T-helper 2 cell treated with Interferon-gamma antibody and Interleukin-4, amounts not matched to agents 5 μg/mL and 100 μg/mL, for 36 hours (primary cell): ENCODE measurements around the gene CDK11B.
"Not testable (repeated sequence)": the region's sequence is repeated elsewhere in the genome, so short reads cannot be mapped to it uniquely, and the experiment has no call there.

Experiments used
- DNase-seq: peaks from one replicate; pipeline ENCODE4 v3.0.0; 2021; ENCODE audit warnings: low spot score
- H3K27ac Mint-ChIP-seq: one replicate; pipeline ENCODE4 v1.8.0; 2021; ENCODE audit warnings: mild to moderate bottlenecking, mixed read lengths
- H3K27me3 Mint-ChIP-seq: one replicate; pipeline ENCODE4 v1.8.0; 2021; ENCODE audit warnings: low read depth, mixed read lengths
- H3K36me3 Mint-ChIP-seq: one replicate; pipeline ENCODE4 v1.8.0; 2021; ENCODE audit warnings: low read depth, mixed read lengths
- H3K4me1 Mint-ChIP-seq: one replicate; pipeline ENCODE4 v1.8.0; 2021; ENCODE audit warnings: low read depth, mixed read lengths
- H3K4me3 Mint-ChIP-seq: one replicate; pipeline ENCODE4 v1.8.0; 2022; ENCODE audit warnings: mild to moderate bottlenecking, moderate library complexity, mixed read lengths
- H3K9me3 Mint-ChIP-seq: one replicate; pipeline ENCODE4 v1.8.0; 2021; ENCODE audit warnings: mixed read lengths

CDK11B gene

GRCh38 chr1:1675218-1675617 lies 16.4 kb upstream of the CDK11B start:
- H3K36me3 Mint-ChIP-seq, H3K27ac Mint-ChIP-seq, DNase-seq, H3K27me3 Mint-ChIP-seq, H3K9me3 Mint-ChIP-seq, H3K4me3 Mint-ChIP-seq: not testable (repeated sequence)
- H3K4me1 Mint-ChIP-seq, result peaks cover 20% of the 10 kb centered on the region

DNA sequence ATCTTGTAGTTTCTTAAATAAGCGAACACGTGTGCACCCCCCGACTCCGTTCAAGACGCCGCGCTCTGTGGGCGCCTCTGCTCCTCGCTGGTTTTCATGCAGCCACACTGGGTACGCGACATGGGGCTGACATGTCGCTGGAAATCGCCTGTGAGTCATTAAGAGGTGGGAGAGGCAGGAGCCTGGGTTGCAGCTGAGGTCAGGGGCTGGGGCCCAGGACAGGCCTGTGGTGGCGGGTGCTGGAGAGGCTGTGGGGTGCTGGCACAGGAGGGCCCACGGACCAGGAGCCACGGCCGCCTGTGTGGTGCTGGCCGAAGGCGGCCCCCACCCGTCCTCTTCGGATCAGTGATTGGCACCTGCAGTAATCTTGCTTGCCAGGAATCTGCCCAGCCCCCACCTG lies 16.0 kb upstream of the CDK11B start:
- not testable (repeated sequence) for DNase-seq, H3K27me3 Mint-ChIP-seq, H3K4me3 Mint-ChIP-seq, H3K27ac Mint-ChIP-seq, H3K9me3 Mint-ChIP-seq
- Mint-ChIP-seq H3K36me3 (peaks cover 10% of the 10 kb centered on the region), H3K4me1 (peaks cover 20% of the 10 kb centered on the region)

- no peak for DNase-seq
- no peak overlapping the region for H3K27ac Mint-ChIP-seq
These were observed 13.6 kb upstream of the CDK11B start for GRCh38 chr1:1672181-1672965.

GRCh38 chr1:1671365-1672119 lies 12.7 kb upstream of the CDK11B start:
- Mint-ChIP-seq H3K9me3 (no peaks in the 10 kb centered on the region), H3K27ac (no peak overlapping the region), H3K36me3 (peaks cover 15% of the 10 kb centered on the region), H3K27me3 (no peaks in the 10 kb centered on the region), H3K4me3 (no peak overlapping the region), H3K4me1 (no peaks in the 10 kb centered on the region)
- no peak for DNase-seq

More at GRCh38 chr1:1672181-1672965, 13.6 kb upstream of the CDK11B start:
- Mint-ChIP-seq H3K4me1 (no peaks in the 10 kb centered on the region), H3K36me3 (peaks cover 14% of the 10 kb centered on the region), H3K27me3 (no peaks in the 10 kb centered on the region), H3K9me3 (no peaks in the 10 kb centered on the region), H3K4me3 (no peak overlapping the region)

DNA sequence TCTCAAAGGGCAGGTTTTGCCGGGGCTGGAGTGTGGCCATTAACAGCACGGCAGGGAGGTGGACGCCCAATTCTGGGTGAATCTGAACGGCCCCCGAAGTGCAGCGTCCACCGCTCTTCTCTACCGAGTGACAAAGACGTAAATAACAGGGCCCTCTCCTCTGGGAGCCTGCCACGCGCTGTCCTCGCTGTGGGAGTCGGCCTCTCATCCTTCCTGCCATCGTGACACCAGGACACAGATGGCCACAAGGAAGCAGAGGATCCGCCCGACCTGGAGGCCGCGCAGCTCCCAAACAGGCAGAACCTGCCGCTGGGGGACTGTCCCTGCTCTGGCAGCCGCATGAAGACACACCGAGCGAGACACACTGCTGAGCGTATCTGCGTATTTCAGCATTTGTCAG lies 12.1 kb upstream of the CDK11B start:
- H3K36me3 Mint-ChIP-seq, result peaks cover 15% of the 10 kb centered on the region
- H3K27ac Mint-ChIP-seq, result no peak overlapping the region

GRCh38 chr1:1669468-1670440 lies 10.9 kb upstream of the CDK11B start:
- no peaks in the 10 kb centered on the region for H3K27me3 Mint-ChIP-seq
- peaks cover 15% of the 10 kb centered on the region for H3K36me3 Mint-ChIP-seq
- no peak overlapping the region for H3K27ac Mint-ChIP-seq
- no peak overlapping the region for H3K4me3 Mint-ChIP-seq
- no peaks in the 10 kb centered on the region for H3K4me1 Mint-ChIP-seq
- DNase-seq, result no peak
- no peaks in the 10 kb centered on the region for H3K9me3 Mint-ChIP-seq

More for the DNA sequence above, 12.1 kb upstream of the CDK11B start:
- Mint-ChIP-seq H3K27me3 (no peaks in the 10 kb centered on the region), H3K4me3 (no peak overlapping the region), H3K4me1 (no peaks in the 10 kb centered on the region), H3K9me3 (no peaks in the 10 kb centered on the region)
- no peak for DNase-seq

DNA sequence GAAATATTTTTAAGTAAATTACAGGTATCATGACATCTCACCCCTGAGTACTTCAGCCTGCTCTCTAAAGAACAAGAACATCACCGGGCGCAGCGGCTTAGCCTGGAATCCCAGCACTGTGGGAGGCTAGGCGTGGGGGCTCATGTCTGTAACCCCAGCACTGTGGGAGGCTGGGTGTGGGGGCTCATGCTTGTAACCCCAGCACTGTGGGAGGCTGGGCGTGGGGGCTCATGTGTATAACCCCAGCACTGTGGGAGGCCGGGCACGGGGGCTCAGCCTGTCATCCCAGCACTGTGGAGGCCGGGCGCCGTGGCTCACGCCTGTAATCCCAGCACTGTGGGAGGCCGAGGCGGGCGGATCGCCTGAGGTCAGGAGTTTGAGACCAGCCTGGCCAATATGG lies 7.7 kb upstream of the CDK11B start:
- H3K27ac Mint-ChIP-seq, result no peak overlapping the region
- H3K36me3 Mint-ChIP-seq, result peaks cover 12% of the 10 kb centered on the region
- H3K9me3 Mint-ChIP-seq, result no peaks in the 10 kb centered on the region
- no peaks in the 10 kb centered on the region for H3K27me3 Mint-ChIP-seq
- H3K4me1 Mint-ChIP-seq, result no peaks in the 10 kb centered on the region
- no peak for DNase-seq
- no peak overlapping the region for H3K4me3 Mint-ChIP-seq

DNA sequence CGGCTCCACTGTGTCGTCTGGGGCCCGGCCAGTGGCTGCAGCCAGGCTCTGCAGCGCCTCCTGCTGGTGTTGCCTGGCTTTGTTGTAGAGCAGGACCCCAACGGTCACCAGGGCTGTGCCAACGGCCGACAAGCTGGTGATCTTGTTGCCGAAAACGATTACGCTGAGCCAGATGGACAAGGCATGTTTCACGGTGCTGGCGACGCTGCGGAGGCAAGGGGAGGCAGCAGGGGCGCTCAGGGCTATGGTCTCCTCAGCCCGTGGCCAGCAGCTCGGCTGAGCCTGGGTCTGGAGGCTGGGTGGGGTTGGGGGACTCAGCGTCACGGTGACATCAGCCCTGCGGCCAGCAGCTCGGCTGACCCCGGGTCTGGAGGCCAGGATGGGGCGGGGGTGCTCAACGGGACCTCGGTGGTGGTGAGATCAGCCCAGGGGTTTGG lies 7.0 kb upstream of the CDK11B start:
- H3K27ac Mint-ChIP-seq, result no peak overlapping the region
- H3K4me1 Mint-ChIP-seq, result no peaks in the 10 kb centered on the region
- no peak for DNase-seq
- no peak overlapping the region for H3K4me3 Mint-ChIP-seq
- no peaks in the 10 kb centered on the region for H3K27me3 Mint-ChIP-seq
- no peaks in the 10 kb centered on the region for H3K9me3 Mint-ChIP-seq
- H3K36me3 Mint-ChIP-seq, result peaks cover 12% of the 10 kb centered on the region

DNA sequence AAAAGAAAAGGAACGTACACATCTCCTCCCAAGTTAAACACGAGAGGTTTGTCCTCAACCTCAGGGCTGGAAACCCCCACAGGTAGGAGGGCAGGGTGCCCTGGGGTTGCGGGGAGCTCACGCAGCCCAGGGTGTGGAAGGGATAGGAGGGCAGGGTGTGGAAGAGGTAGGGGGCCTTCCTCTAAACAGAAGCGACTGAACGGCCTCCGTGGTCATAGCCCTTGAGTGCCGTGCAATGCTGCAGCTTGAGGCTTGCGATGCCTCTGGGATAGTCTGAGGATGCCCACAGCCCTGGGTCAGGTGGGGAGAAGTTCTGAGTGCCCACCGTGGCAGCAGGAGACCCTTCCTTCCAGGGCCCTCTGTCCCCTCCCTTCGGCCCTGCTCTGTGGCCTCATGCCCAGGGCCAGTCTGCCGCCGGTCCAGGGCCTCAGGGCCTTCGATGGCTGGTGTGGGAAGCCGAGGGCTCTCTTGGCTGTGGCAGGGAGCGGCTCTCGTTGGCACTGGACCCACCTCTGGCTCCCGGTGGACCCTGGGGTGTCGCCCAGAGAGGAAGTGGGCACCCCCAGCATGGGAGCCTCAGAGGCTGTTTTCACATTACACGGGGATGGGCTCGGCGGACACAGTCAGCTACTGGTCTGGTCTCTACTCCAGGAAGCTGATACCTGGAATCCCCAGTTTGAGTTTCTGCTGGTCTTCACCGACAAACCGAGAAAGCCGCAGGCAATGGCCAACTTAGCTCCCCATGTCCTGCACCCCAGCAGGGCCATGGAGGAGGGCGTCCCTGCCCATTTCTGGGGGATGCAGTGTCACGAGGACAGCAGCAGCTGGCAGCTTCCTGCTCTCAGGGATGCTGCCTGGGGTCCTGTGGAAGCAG lies 6.4 kb upstream of the CDK11B start:
- Mint-ChIP-seq H3K4me3 (no peak overlapping the region), H3K27ac (no peak overlapping the region), H3K27me3 (no peaks in the 10 kb centered on the region), H3K4me1 (no peaks in the 10 kb centered on the region), H3K9me3 (no peaks in the 10 kb centered on the region), H3K36me3 (peaks cover 12% of the 10 kb centered on the region)
- no peak for DNase-seq

GRCh38 chr1:1664318-1664717 lies 5.5 kb upstream of the CDK11B start:
- not testable (repeated sequence) for H3K27ac Mint-ChIP-seq, H3K27me3 Mint-ChIP-seq, DNase-seq, H3K36me3 Mint-ChIP-seq, H3K9me3 Mint-ChIP-seq, H3K4me3 Mint-ChIP-seq, H3K4me1 Mint-ChIP-seq

GRCh38 chr1:1662830-1663560 lies 4.2 kb upstream of the CDK11B start:
- not testable (repeated sequence) for H3K27ac Mint-ChIP-seq, H3K9me3 Mint-ChIP-seq, DNase-seq, H3K4me1 Mint-ChIP-seq, H3K36me3 Mint-ChIP-seq, H3K27me3 Mint-ChIP-seq, H3K4me3 Mint-ChIP-seq

DNA sequence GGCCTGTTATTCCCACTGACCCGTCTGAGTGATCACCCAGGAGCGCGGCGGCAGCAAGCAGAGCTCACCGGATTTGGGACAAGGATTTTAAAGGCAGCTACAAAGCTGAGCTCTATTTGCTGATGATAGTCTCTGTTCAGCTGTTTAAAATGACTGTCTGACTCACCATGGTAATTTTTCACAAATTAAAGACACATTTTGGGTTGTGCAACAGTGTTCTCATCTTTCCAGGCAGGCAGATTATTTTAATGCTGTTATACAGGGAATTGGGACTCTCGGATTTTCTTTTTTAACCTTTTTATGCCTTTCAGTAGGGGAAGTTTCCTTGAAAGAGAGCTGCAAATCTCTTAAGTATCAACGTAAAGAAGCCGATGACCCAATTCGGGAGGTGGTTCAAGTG lies 3.6 kb upstream of the CDK11B start:
- H3K9me3 Mint-ChIP-seq, DNase-seq, H3K4me1 Mint-ChIP-seq, H3K36me3 Mint-ChIP-seq, H3K27ac Mint-ChIP-seq, H3K27me3 Mint-ChIP-seq, H3K4me3 Mint-ChIP-seq: not testable (repeated sequence)
